Keratinocyte (primary cell): ENCODE results near the gene L3MBTL4. TPM values are rescaled to one million over a fixed set of nuclear protein-coding genes. Genes with fewer than 3 reads are reported as not detected.
"Not testable (repeated sequence)": the region's sequence is repeated elsewhere in the genome, so short reads cannot be mapped to it uniquely, and the experiment has no call there.

ENCODE experiments used
- DNase-seq: peaks from one replicate; pipeline ENCODE4 v3.0.0-alpha.2; 2011; ENCODE audit warnings: low read depth, missing footprints, low spot score
- FAIRE-seq: peaks from 2 replicates; lab custom pipeline; 2011; peaks lifted over from hg19 to GRCh38; lab: Jason Lieb, UNC
- H2AFZ ChIP-seq: 2 replicates; pipeline ENCODE4 v1.6.0; 2012; ENCODE audit warnings: low read length, control low read depth, inconsistent platforms; ENCODE audit not compliant: control insufficient read depth
- H3K27ac ChIP-seq: 2 replicates; pipeline ENCODE4 v1.5.1; 2011; ENCODE audit warnings: low read length; ENCODE audit not compliant: control insufficient read depth, insufficient read depth
- H3K27me3 ChIP-seq: 3 replicates; pipeline ENCODE4 v1.6.0; 2011; ENCODE audit warnings: low read length; ENCODE audit not compliant: control insufficient read depth, insufficient read depth; ENCODE audit errors: extremely low read depth
- H3K36me3 ChIP-seq, 2 experiments: 2 replicates in 1 of 2; 3 replicates in 1 of 2; pipeline ENCODE4 v1.5.1; 2011; ENCODE audit warnings: low read length in 2 of 2, mild to moderate bottlenecking in 1 of 2; ENCODE audit not compliant: control insufficient read depth in 2 of 2, insufficient read depth in 2 of 2; ENCODE audit errors: extremely low read depth in 1 of 2
- H3K4me1 ChIP-seq: 3 replicates; pipeline ENCODE4 v1.5.1; 2011; ENCODE audit warnings: low read length; ENCODE audit not compliant: control insufficient read depth, insufficient read depth; ENCODE audit errors: extremely low read depth
- H3K4me2 ChIP-seq: 3 replicates; pipeline ENCODE4 v1.6.0; 2011; ENCODE audit warnings: low read depth, low read length; ENCODE audit not compliant: control insufficient read depth, insufficient read depth; ENCODE audit errors: extremely low read depth
- H3K4me3 ChIP-seq, 3 experiments: fragments of 200-600 bp in 1 of 3; sonication (generic) in 1 of 3; 2 replicates in 2 of 3; 3 replicates in 1 of 3; pipeline ENCODE4 v1.5.1; 2011 to 2016; ENCODE audit warnings: low read length in 3 of 3, mild to moderate bottlenecking in 3 of 3, control low read depth in 2 of 3, inconsistent platforms in 1 of 3, low read depth in 1 of 3, mixed read lengths in 1 of 3, mixed run types in 1 of 3, moderate library complexity in 1 of 3; ENCODE audit not compliant: control insufficient read depth in 2 of 3, insufficient read depth in 2 of 3; ENCODE audit errors: extremely low read depth in 1 of 3
- H3K79me2 ChIP-seq: 2 replicates; pipeline ENCODE4 v1.6.0; 2012; ENCODE audit warnings: low read length; ENCODE audit not compliant: control insufficient read depth, insufficient read depth
- H3K9ac ChIP-seq: 3 replicates; pipeline ENCODE4 v1.6.0; 2011; ENCODE audit warnings: low read length; ENCODE audit not compliant: control insufficient read depth, insufficient read depth; ENCODE audit errors: extremely low read depth
- H3K9me1 ChIP-seq: 3 replicates; pipeline ENCODE4 v1.6.0; 2011; ENCODE audit warnings: low read length; ENCODE audit not compliant: control insufficient read depth, insufficient read depth; ENCODE audit errors: extremely low read depth
- H3K9me3 ChIP-seq: 2 replicates; pipeline ENCODE4 v1.5.1; 2012; ENCODE audit warnings: low read depth, low read length; ENCODE audit not compliant: control insufficient read depth
- H4K20me1 ChIP-seq: 3 replicates; pipeline ENCODE4 v1.6.0; 2011; ENCODE audit warnings: low read length; ENCODE audit not compliant: control insufficient read depth, insufficient read depth; ENCODE audit errors: extremely low read depth
- CTCF ChIP-seq, 3 experiments: IDR thresholded peaks in 1 of 3; conservative IDR thresholded peaks in 1 of 3; optimal IDR thresholded peaks in 1 of 3; 2 replicates in 2 of 3; 3 replicates in 1 of 3; pipeline versions ENCODE3 to v1.5.1; 2011; ENCODE audit warnings: low read length in 3 of 3, mild to moderate bottlenecking in 3 of 3, moderate library complexity in 2 of 3, control low read depth in 1 of 3, inconsistent platforms in 1 of 3; ENCODE audit not compliant: insufficient read depth in 2 of 3; ENCODE audit errors: extremely low read depth in 1 of 3
- EZH2 ChIP-seq: IDR thresholded peaks from one replicate; pipeline ENCODE4 v1.6.1; 2012; ENCODE audit warnings: inconsistent platforms, mild to moderate bottlenecking, low read length, moderate library complexity
- dilution Hi-C: fragments of 300-500 bp; cut with MboI; formaldehyde crosslinking; loops from one replicate; pipeline ENCODE4 v1.7.0; 2020; ENCODE audit warnings: low sequenced_read_pairs; ENCODE audit not compliant: extremely low pct_ligation_motif_present
- polyA plus RNA-seq, 5 experiments: library from polyadenylated mRNA; depleted of rRNA in 3 of 5; stranded (reverse) in 3 of 5; stranded (forward) in 1 of 5; unstranded in 1 of 5; fragments of >200 nt; gene quantifications; 1 replicate in 1 of 5; 2 replicates in 3 of 5; 3 replicates in 1 of 5; pipeline versions ENCODE4 v1.2.1 to v1.2.3, GENCODE V29; 2011 to 2012; ENCODE audit warnings: missing spikeins in 2 of 5, low read depth in 1 of 5, low replicate concordance in 1 of 5

The L3MBTL4 gene
- polyA plus RNA-seq, 1 donor (not counting 4 experiments of a cell fraction or from before 2014, with no cell fraction given) = 0.17 TPM

GRCh38 chr18:6261938-6262337 is 152.8 kb downstream of the L3MBTL4 start:
- H4K20me1 ChIP-seq = no peaks in the 10 kb centered on the region
- no peaks in the 10 kb centered on the region for H3K79me2 ChIP-seq
- no peak overlapping the region for H3K9ac ChIP-seq
- H3K9me1 ChIP-seq = no peaks in the 10 kb centered on the region
- dilution Hi-C loops = no loop called here
- TF ChIP-seq CTCF (optimal IDR thresholded peaks at IDR 0.05 in 1 of 3, IDR thresholded peaks at IDR 0.05 in 1 of 3, conservative IDR thresholded peaks at IDR 0.05 in 1 of 3; ENCODE audit: extremely low read depth in 1 of 3, insufficient read depth in 2 of 3, low read length in 3 of 3) (no peak), EZH2 (no peak)
- no peak overlapping the region for H3K4me3 ChIP-seq
- no peaks in the 10 kb centered on the region for H3K9me3 ChIP-seq
- no peak overlapping the region for H3K4me2 ChIP-seq
- H2AFZ ChIP-seq = no peak overlapping the region
- no peaks in the 10 kb centered on the region for H3K27me3 ChIP-seq
- FAIRE-seq (no peak), DNase-seq (no peak)
- no peaks in the 10 kb centered on the region for H3K4me1 ChIP-seq
- H3K36me3 ChIP-seq = no peaks in the 10 kb centered on the region
- no peak overlapping the region for H3K27ac ChIP-seq

GRCh38 chr18:6259324-6259723 is 155.4 kb downstream of the L3MBTL4 start:
- H3K27me3 ChIP-seq, H3K79me2 ChIP-seq, H3K4me3 ChIP-seq, H3K9me1 ChIP-seq, H3K27ac ChIP-seq, FAIRE-seq, H3K9ac ChIP-seq, H3K4me2 ChIP-seq, dilution Hi-C loops, H3K4me1 ChIP-seq, H3K9me3 ChIP-seq, H3K36me3 ChIP-seq, H2AFZ ChIP-seq, DNase-seq, H4K20me1 ChIP-seq: not testable (repeated sequence)

GRCh38 chr18:6257950-6258349 is 156.8 kb downstream of the L3MBTL4 start:
- no peak for TF ChIP-seq EZH2
- TF ChIP-seq CTCF (optimal IDR thresholded peaks at IDR 0.05 in 1 of 3, IDR thresholded peaks at IDR 0.05 in 1 of 3, conservative IDR thresholded peaks at IDR 0.05 in 1 of 3; ENCODE audit: extremely low read depth in 1 of 3, insufficient read depth in 2 of 3, low read length in 3 of 3) = no peak
- H3K4me3 ChIP-seq = no peak overlapping the region

More at GRCh38 chr18:6257950-6258349, 156.8 kb downstream of the L3MBTL4 start:
- H3K9me3 ChIP-seq = no peaks in the 10 kb centered on the region
- dilution Hi-C loops = no loop called here
- no peaks in the 10 kb centered on the region for H3K4me1 ChIP-seq
- H3K27ac ChIP-seq = no peak overlapping the region
- no peaks in the 10 kb centered on the region for H3K36me3 ChIP-seq
- DNase-seq (no peak), FAIRE-seq (no peak)
- H4K20me1 ChIP-seq = no peaks in the 10 kb centered on the region
- H3K79me2 ChIP-seq = no peaks in the 10 kb centered on the region
- H2AFZ ChIP-seq = no peak overlapping the region
- H3K4me2 ChIP-seq = no peak overlapping the region
- H3K27me3 ChIP-seq = no peaks in the 10 kb centered on the region
- no peak overlapping the region for H3K9ac ChIP-seq
- no peaks in the 10 kb centered on the region for H3K9me1 ChIP-seq
